Fibroblast of gingiva (primary cell): ENCODE data around the gene GPR17.

Experiments
- DNase-seq: peaks from one replicate; pipeline ENCODE4 v3.0.0-alpha.2; 2011; ENCODE audit warnings: low read depth

Gene GPR17

GRCh38 chr2:127671557-127672302, 25.8 kb downstream of the GPR17 start:
- DNase-seq: no peak

- DNase-seq: no peak
Measured at GRCh38 chr2:127672341-127673224, 26.6 kb downstream of the GPR17 start.

GRCh38 chr2:127673291-127674069, 27.5 kb downstream of the GPR17 start:
- no peak for DNase-seq

GRCh38 chr2:127674241-127675209, 28.6 kb downstream of the GPR17 start:
- no peak for DNase-seq

- DNase-seq: no peak
Measured at GRCh38 chr2:127675331-127676261, 29.6 kb downstream of the GPR17 start, which contains the start of gene LIMS2. Gene LIMS2 (minus strand): TSS chr2:127675530. CDS start chr2:127675024, 506 bp downstream.

- DNase-seq: no peak
Measured at GRCh38 chr2:127676906-127677305, 31.0 kb downstream of the GPR17 start.

GRCh38 chr2:127678531-127678930, 32.6 kb downstream of the GPR17 start:
- DNase-seq: no peak

GRCh38 chr2:127678991-127679390, 33.0 kb downstream of the GPR17 start:
- no peak for DNase-seq

- DNase-seq: no peak
Measured at GRCh38 chr2:127679680-127680361, 33.9 kb downstream of the GPR17 start.

- DNase-seq: no peak
Measured at GRCh38 chr2:127680706-127681287, 34.8 kb downstream of the GPR17 start.

GRCh38 chr2:127681288-127681804, 35.4 kb downstream of the GPR17 start:
- no peak for DNase-seq

- DNase-seq: no peak
Measured at GRCh38 chr2:127681976-127682857, 36.3 kb downstream of the GPR17 start.

GRCh38 chr2:127683056-127683455, 37.1 kb downstream of the GPR17 start:
- DNase-seq: no peak

- no peak for DNase-seq
Measured at GRCh38 chr2:127683757-127684156, 37.8 kb downstream of the GPR17 start.

- no peak for DNase-seq
Measured at GRCh38 chr2:127685410-127686080, 39.6 kb downstream of the GPR17 start.

GRCh38 chr2:127688405-127688804, 42.5 kb downstream of the GPR17 start:
- DNase-seq: no peak

GRCh38 chr2:127690696-127691095, 44.7 kb downstream of the GPR17 start:
- DNase-seq: no peak
